Mucosa of descending colon (tissue), 3 donors: Measurements from ENCODE around the gene NCKAP1. TPM values are rescaled to one million over a fixed set of nuclear protein-coding genes. Genes with fewer than 3 reads are reported as not detected.

ENCODE experiments used
- ATAC-seq: fragments of 200-7000 bp; cut with Tn5 transposase; one replicate; pipeline ENCODE4 v1.9.1; 2020; ENCODE audit warnings: mild to moderate bottlenecking, moderate library complexity
- DNase-seq, 3 donors: peaks; one replicate each; pipeline ENCODE4 v3.0.0-alpha.2; 2020
- H3K36me3 ChIP-seq: fragments of 200-600 bp; one replicate; pipeline ENCODE4 v1.8.0; 2021; ENCODE audit warnings: low read depth, mild to moderate bottlenecking
- H3K4me1 ChIP-seq: fragments of 200-600 bp; one replicate; pipeline ENCODE4 v1.8.0; 2021; ENCODE audit warnings: low read depth, mild to moderate bottlenecking
- H3K4me3 ChIP-seq: fragments of 200-600 bp; one replicate; pipeline ENCODE4 v1.8.0; 2021; ENCODE audit warnings: mild to moderate bottlenecking
- H3K9me3 ChIP-seq: fragments of 200-600 bp; one replicate; pipeline ENCODE4 v1.8.0; 2021; ENCODE audit warnings: mild to moderate bottlenecking
- intact Hi-C, 2 donors: fragments of 100-400 bp; cut with DNase I in 1 of 2; cut with micrococcal nuclease in 1 of 2; formaldehyde crosslinking; loops; one replicate each; pipeline versions ENCODE4 v1.11.0 to v1.11.1; 2022; cut with DNase I, micrococcal nuclease
- total RNA-seq, 3 donors: library from RNA; stranded (reverse); fragmentation: NEBNext Ultra II Directional in 2 of 3; extraction: Animal tissue kit (Norgen Biotek cat#: 25700) in 2 of 3; gene quantifications; one replicate each; pipeline versions ENCODE4 v1.2.1 to v1.2.4, GENCODE V29; 2021 to 2023
- TF ChIP-seq, protein P1 (sequence below): fragments of 200-600 bp; IDR thresholded peaks from one replicate; pipeline ENCODE4 v1.8.0; 2022; ENCODE audit warnings: antibody characterized with exemption, mild to moderate bottlenecking
- donor health status: DM: no; HTN: no; CAD: no; lungs with moderate emphysema.
- donor health status: DM: no; HTN: no; CAD: no.
- donor health status: DM: no; HTN: yes; CAD: no.

The NCKAP1 gene
- total RNA-seq, 3 donors from 2014 or later: 81.5 to 194 (median 87.2) TPM

DNA sequence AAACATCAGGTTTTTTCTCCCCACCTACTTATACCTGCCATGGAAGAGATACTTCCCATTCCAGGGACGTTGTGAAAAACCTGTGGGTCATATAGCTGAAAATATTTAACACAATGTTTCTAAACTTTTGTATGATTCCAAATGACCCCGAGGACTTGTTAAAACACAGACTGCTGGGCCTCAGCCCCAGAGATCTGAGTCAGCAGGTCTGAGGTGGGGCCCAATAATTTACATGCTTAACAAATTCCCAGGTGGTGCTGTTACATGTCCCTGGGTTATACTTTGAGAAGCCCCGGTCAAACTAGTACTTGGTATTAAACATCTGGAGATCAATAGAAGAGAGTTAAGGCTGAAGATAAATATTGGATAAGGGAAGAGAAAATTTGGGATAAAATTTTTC is 100.4 kb downstream of the NCKAP1 start:
- intact Hi-C loops: no loop called here
- TF ChIP-seq, protein P1, sequence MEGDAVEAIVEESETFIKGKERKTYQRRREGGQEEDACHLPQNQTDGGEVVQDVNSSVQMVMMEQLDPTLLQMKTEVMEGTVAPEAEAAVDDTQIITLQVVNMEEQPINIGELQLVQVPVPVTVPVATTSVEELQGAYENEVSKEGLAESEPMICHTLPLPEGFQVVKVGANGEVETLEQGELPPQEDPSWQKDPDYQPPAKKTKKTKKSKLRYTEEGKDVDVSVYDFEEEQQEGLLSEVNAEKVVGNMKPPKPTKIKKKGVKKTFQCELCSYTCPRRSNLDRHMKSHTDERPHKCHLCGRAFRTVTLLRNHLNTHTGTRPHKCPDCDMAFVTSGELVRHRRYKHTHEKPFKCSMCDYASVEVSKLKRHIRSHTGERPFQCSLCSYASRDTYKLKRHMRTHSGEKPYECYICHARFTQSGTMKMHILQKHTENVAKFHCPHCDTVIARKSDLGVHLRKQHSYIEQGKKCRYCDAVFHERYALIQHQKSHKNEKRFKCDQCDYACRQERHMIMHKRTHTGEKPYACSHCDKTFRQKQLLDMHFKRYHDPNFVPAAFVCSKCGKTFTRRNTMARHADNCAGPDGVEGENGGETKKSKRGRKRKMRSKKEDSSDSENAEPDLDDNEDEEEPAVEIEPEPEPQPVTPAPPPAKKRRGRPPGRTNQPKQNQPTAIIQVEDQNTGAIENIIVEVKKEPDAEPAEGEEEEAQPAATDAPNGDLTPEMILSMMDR: no peak
- no peak overlapping the region for H3K4me3 ChIP-seq
- no peaks in the 10 kb centered on the region for H3K9me3 ChIP-seq
- H3K36me3 ChIP-seq: no peaks in the 10 kb centered on the region
- H3K4me1 ChIP-seq: no peaks in the 10 kb centered on the region
- DNase-seq (no peak), ATAC-seq (no peak)

DNA sequence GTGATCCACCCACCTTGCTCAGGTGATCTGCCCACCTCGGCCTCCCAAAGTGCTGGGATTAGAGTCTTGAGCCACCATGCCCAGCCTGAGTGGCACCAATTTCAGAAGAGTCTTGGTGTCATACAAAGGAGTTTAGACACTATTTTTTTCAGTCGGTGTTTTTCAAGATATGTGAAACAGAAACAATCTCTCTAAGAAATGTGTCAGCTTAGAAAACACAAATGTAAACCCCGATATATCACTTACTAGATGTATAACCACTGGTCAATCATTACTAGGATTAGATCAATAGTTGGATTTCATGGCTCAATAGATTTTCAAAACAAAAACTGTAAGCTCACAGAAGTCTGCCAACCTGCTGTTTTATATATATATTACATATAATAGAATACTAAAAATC is 104.6 kb downstream of the NCKAP1 start:
- Histone ChIP-seq H3K9me3 (no peaks in the 10 kb centered on the region), H3K4me3 (no peak overlapping the region), H3K36me3 (no peaks in the 10 kb centered on the region), H3K4me1 (no peaks in the 10 kb centered on the region)
- ATAC-seq (no peak), DNase-seq (no peak)
- intact Hi-C loops: no loop called here
- TF ChIP-seq, protein P1: no peak

DNA sequence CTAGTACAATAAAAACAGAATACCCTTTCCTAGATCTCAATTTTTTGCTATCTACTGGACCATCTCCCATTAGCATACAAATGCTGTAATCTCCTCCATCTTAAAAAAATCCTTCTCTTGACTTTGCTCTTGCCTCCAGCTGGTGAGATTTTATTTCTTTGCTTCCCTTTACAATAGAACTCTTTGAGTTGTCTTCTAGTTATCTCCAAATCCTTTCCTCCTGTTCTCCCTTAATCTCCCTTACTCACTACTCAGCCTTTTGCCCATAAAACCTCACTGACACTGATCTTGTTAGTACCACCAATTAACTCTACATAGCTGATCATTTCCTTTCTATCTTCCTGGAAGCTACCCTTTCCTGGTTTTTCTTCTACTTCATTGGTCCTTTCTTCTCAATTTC is 108.3 kb downstream of the NCKAP1 start:
- H3K36me3 ChIP-seq: no peaks in the 10 kb centered on the region
- intact Hi-C loops: no loop called here
- TF ChIP-seq, protein P1: no peak
- H3K9me3 ChIP-seq: no peaks in the 10 kb centered on the region
- DNase-seq (no peak), ATAC-seq (no peak)
- no peaks in the 10 kb centered on the region for H3K4me1 ChIP-seq
- H3K4me3 ChIP-seq: no peak overlapping the region

DNA sequence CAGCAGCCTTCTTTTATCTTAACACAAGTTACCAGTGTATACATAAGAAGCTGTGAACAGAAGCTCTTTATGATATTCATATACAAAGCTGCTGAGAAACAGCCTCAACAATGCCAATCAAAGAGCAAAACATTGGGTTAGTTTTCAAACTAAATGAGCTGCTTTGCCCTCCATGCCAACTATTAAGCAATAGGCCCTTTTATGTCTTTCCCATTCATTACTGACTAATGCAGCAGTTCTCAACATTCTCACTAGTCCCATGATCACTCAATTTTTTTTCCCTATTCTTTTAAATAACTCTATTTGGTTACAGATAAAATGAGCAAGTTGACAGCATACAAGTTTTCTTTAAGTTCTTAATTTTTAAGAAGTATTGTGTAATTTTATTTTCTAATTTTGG is 114.0 kb downstream of the NCKAP1 start:
- Histone ChIP-seq H3K4me1 (no peaks in the 10 kb centered on the region), H3K36me3 (no peaks in the 10 kb centered on the region), H3K9me3 (no peaks in the 10 kb centered on the region), H3K4me3 (no peak overlapping the region)
- no peak for ATAC-seq
- DNase-seq: no peak
- TF ChIP-seq, protein P1: no peak
- intact Hi-C loops: no loop called here

DNA sequence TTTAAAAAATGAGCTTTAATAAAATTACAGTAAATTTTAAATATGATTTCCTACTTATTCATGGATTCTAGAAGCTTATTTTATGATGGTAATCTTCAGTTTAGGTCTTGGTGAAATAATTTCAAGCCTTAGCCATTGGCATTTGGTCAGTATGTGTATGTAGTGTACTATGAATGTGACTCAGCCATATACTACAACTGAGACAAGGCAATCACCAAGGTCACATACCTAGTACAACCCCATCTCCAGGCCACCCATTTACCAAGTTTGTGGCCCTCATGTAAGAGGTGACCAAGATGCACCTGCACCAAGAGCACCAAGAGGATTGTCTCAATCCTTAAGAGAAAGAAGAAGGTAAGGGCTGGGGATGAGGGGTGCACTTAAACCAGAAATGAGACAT is 117.0 kb downstream of the NCKAP1 start:
- H3K36me3 ChIP-seq: no peaks in the 10 kb centered on the region
- TF ChIP-seq, protein P1: no peak
- intact Hi-C loops: no loop called here
- DNase-seq (no peak), ATAC-seq (no peak)
- H3K4me3 ChIP-seq: no peak overlapping the region
- H3K9me3 ChIP-seq: no peaks in the 10 kb centered on the region
- no peaks in the 10 kb centered on the region for H3K4me1 ChIP-seq

DNA sequence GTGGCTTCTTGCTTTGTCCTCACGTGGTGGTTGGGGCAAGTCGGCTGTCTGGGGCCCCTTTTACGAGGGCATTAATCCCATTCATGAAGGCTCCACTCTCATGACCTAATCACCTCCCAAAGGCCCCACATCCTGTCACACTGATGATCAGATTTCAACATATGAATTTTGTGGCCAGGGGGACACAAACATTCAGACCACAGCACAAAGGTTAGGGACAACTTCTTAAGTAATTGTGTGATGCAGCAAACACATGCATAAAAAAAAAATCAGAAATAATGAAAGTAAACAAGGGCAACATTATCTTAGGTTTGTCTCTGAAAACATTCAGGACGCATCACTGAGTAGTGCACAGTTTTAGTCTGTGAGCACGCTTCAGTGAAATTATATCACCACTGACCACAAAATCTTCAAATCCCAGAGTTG is 117.6 kb downstream of the NCKAP1 start:
- H3K36me3 ChIP-seq: no peaks in the 10 kb centered on the region
- TF ChIP-seq, protein P1: no peak
- H3K4me3 ChIP-seq: no peak overlapping the region
- DNase-seq (no peak), ATAC-seq (no peak)
- H3K4me1 ChIP-seq: no peaks in the 10 kb centered on the region
- intact Hi-C loops: no loop called here
- H3K9me3 ChIP-seq: no peaks in the 10 kb centered on the region
